Suprapubic skin (tissue), 4 donors: ENCODE results near the gene CCDC174. TPM values are rescaled to one million over a fixed set of nuclear protein-coding genes. Genes with fewer than 3 reads are reported as not detected.

Experiments
- DNase-seq, 2 donors: peaks; one replicate each; pipeline ENCODE4 v3.0.0-alpha.2; 2019; ENCODE audit warnings: low spot score in 2 of 2
- H3K27ac ChIP-seq: fragments of 200-600 bp; sonication (generic); one replicate; pipeline ENCODE4 v1.5.1; 2019
- H3K27me3 ChIP-seq: fragments of 200-600 bp; sonication (generic); one replicate; pipeline ENCODE4 v1.5.1; 2019
- H3K36me3 ChIP-seq: fragments of 200-600 bp; sonication (generic); one replicate; pipeline ENCODE4 v1.5.1; 2019
- H3K4me1 ChIP-seq: fragments of 200-600 bp; sonication (generic); one replicate; pipeline ENCODE4 v1.5.1; 2019
- H3K4me3 ChIP-seq: fragments of 200-600 bp; sonication (generic); one replicate; pipeline ENCODE4 v1.5.1; 2019; ENCODE audit warnings: mild to moderate bottlenecking
- H3K9me3 ChIP-seq: fragments of 200-600 bp; sonication (generic); one replicate; pipeline ENCODE4 v1.5.1; 2019
- EP300 ChIP-seq: sonication (generic); formaldehyde crosslinking; IDR thresholded peaks from one replicate; pipeline ENCODE4 v1.6.1; 2017; ENCODE audit warnings: antibody characterized with exemption
- POLR2A ChIP-seq, 2 donors: fragments of 450-650 bp; IDR thresholded peaks; one replicate each; pipeline ENCODE4 v1.6.1; 2017; ENCODE audit warnings: antibody characterized with exemption in 2 of 2, mild to moderate bottlenecking in 2 of 2, moderate library complexity in 2 of 2
- POLR2AphosphoS5 ChIP-seq, 3 donors: sonication (generic); formaldehyde crosslinking; IDR thresholded peaks; one replicate each; pipeline ENCODE4 v1.6.1; 2017; ENCODE audit warnings: antibody characterized with exemption in 3 of 3
- WGBS: methylation state at CpG from one replicate; pipeline ENCODE4 v1.1.5; 2018; 5-methylcytosine and 5-hydroxymethylcytosine counted together
- total RNA-seq, 4 donors: library from RNA; depleted of rRNA; stranded (reverse); fragments of >200 nt; gene quantifications; one replicate each; pipeline ENCODE4 v1.1.0, GENCODE V29; 2016
- TF ChIP-seq, protein P1 (sequence below), 2 donors: fragments of 200-600 bp in 1 of 2; fragments of 450-650 bp in 1 of 2; sonication (generic) in 1 of 2; IDR thresholded peaks; one replicate each; pipeline ENCODE4 v1.5.1; 2016 to 2019; ENCODE audit warnings: antibody characterized with exemption in 2 of 2, mild to moderate bottlenecking in 1 of 2, moderate library complexity in 1 of 2

Gene CCDC174
- total RNA-seq, 4 donors from 2014 or later, result 11.2 to 39.3 (median 14.6) TPM

- peaks cover 1% of the 10 kb centered on the region for H3K36me3 ChIP-seq
- no peaks in the 10 kb centered on the region for H3K4me1 ChIP-seq
- H3K9me3 ChIP-seq, result no peaks in the 10 kb centered on the region
- no peak overlapping the region for H3K4me3 ChIP-seq
- H3K27me3 ChIP-seq, result no peaks in the 10 kb centered on the region
- DNase-seq, result no peak
- 70% methylated on average over 7 of the region's 7 CpGs for WGBS
- TF ChIP-seq POLR2A (IDR thresholded peaks at IDR 0.05), result no peak
- TF ChIP-seq, protein P1, sequence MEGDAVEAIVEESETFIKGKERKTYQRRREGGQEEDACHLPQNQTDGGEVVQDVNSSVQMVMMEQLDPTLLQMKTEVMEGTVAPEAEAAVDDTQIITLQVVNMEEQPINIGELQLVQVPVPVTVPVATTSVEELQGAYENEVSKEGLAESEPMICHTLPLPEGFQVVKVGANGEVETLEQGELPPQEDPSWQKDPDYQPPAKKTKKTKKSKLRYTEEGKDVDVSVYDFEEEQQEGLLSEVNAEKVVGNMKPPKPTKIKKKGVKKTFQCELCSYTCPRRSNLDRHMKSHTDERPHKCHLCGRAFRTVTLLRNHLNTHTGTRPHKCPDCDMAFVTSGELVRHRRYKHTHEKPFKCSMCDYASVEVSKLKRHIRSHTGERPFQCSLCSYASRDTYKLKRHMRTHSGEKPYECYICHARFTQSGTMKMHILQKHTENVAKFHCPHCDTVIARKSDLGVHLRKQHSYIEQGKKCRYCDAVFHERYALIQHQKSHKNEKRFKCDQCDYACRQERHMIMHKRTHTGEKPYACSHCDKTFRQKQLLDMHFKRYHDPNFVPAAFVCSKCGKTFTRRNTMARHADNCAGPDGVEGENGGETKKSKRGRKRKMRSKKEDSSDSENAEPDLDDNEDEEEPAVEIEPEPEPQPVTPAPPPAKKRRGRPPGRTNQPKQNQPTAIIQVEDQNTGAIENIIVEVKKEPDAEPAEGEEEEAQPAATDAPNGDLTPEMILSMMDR (IDR thresholded peaks at IDR 0.05), result no peak
- TF ChIP-seq POLR2AphosphoS5 (IDR thresholded peaks at IDR 0.05), result no peak
- no peak for TF ChIP-seq EP300
- no peak overlapping the region for H3K27ac ChIP-seq
Measured at GRCh38 chr3:14678015-14678503, 26.5 kb downstream of the CCDC174 start.

GRCh38 chr3:14680115-14680514 lies 28.6 kb downstream of the CCDC174 start:
- Histone ChIP-seq H3K4me1 (no peaks in the 10 kb centered on the region), H3K9me3 (no peaks in the 10 kb centered on the region), H3K27ac (no peak overlapping the region), H3K27me3 (no peaks in the 10 kb centered on the region), H3K36me3 (no peaks in the 10 kb centered on the region), H3K4me3 (no peak overlapping the region)
- no peak for TF ChIP-seq POLR2A (IDR thresholded peaks at IDR 0.05)
- no peak for TF ChIP-seq EP300
- TF ChIP-seq, protein P1 (IDR thresholded peaks at IDR 0.05), result no peak
- no peak for TF ChIP-seq POLR2AphosphoS5 (IDR thresholded peaks at IDR 0.05)
- 95% methylated on average over 1 of the region's 1 CpG for WGBS
- DNase-seq, result no peak

DNA sequence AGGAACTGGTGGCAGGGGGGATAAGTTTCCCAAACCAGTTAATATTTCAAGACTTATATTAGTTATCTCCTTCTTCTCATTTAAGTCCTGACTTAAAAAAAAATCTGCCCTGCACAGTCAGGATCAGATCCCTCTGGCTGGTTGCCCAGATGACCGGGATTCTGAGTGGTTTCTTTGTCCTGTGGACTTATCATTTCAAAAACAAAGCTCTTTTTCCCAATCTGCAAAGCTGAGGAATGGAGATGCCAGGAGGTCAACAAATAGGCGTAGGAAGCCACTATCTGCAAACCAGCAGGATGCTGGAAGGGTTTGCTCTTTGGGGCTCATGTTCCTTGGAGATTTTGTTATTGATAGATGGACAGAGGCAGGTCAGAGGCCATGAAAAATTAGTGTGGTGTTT lies 29.2 kb downstream of the CCDC174 start:
- TF ChIP-seq, protein P1 (IDR thresholded peaks at IDR 0.05), result no peak
- TF ChIP-seq EP300 (no peak), POLR2AphosphoS5 (IDR thresholded peaks at IDR 0.05) (no peak), POLR2A (IDR thresholded peaks at IDR 0.05) (no peak)
- Histone ChIP-seq H3K4me1 (no peaks in the 10 kb centered on the region), H3K36me3 (no peaks in the 10 kb centered on the region), H3K27me3 (no peaks in the 10 kb centered on the region), H3K4me3 (no peak overlapping the region), H3K27ac (no peak overlapping the region), H3K9me3 (no peaks in the 10 kb centered on the region)
- DNase-seq, result no peak
- 67% methylated on average over 2 of the region's 2 CpGs for WGBS

- no peaks in the 10 kb centered on the region for H3K4me1 ChIP-seq
- 85% methylated on average over 4 of the region's 4 CpGs for WGBS
- no peak for TF ChIP-seq POLR2A (IDR thresholded peaks at IDR 0.05)
- no peak for TF ChIP-seq POLR2AphosphoS5 (IDR thresholded peaks at IDR 0.05)
- TF ChIP-seq, protein P1 (IDR thresholded peaks at IDR 0.05), result no peak
- no peak for TF ChIP-seq EP300
Measured at GRCh38 chr3:14684447-14684846, 32.9 kb downstream of the CCDC174 start.

GRCh38 chr3:14685179-14685578 lies 33.6 kb downstream of the CCDC174 start:
- DNase-seq, result no peak
- WGBS, result 52% methylated on average over 4 of the region's 4 CpGs
- Histone ChIP-seq H3K27ac (no peak overlapping the region), H3K36me3 (no peaks in the 10 kb centered on the region), H3K27me3 (no peaks in the 10 kb centered on the region), H3K4me3 (no peak overlapping the region), H3K4me1 (no peaks in the 10 kb centered on the region), H3K9me3 (no peaks in the 10 kb centered on the region)
- TF ChIP-seq POLR2AphosphoS5 (IDR thresholded peaks at IDR 0.05) (no peak), EP300 (no peak), POLR2A (IDR thresholded peaks at IDR 0.05) (no peak)
- TF ChIP-seq, protein P1 (IDR thresholded peaks at IDR 0.05), result no peak

More at GRCh38 chr3:14684447-14684846, 32.9 kb downstream of the CCDC174 start:
- Histone ChIP-seq H3K4me3 (no peak overlapping the region), H3K27me3 (no peaks in the 10 kb centered on the region), H3K36me3 (no peaks in the 10 kb centered on the region), H3K9me3 (no peaks in the 10 kb centered on the region), H3K27ac (no peak overlapping the region)
- DNase-seq, result no peak
